GM18505 (cell line): Measurements from ENCODE around the gene ABHD8.

Source experiments
- ATAC-seq: cut with Tn5 transposase; IDR thresholded peaks from one replicate; pipeline ENCODE4 v1.9.1; 2021; ENCODE audit not compliant: unreplicated experiment
- POLR2A ChIP-seq: IDR thresholded peaks from 4 replicates; pipeline ENCODE4 v1.6.1; 2011; ENCODE audit warnings: borderline replicate concordance; ENCODE audit not compliant: insufficient read depth, insufficient read length; ENCODE audit errors: extremely low read depth

Gene ABHD8

DNA sequence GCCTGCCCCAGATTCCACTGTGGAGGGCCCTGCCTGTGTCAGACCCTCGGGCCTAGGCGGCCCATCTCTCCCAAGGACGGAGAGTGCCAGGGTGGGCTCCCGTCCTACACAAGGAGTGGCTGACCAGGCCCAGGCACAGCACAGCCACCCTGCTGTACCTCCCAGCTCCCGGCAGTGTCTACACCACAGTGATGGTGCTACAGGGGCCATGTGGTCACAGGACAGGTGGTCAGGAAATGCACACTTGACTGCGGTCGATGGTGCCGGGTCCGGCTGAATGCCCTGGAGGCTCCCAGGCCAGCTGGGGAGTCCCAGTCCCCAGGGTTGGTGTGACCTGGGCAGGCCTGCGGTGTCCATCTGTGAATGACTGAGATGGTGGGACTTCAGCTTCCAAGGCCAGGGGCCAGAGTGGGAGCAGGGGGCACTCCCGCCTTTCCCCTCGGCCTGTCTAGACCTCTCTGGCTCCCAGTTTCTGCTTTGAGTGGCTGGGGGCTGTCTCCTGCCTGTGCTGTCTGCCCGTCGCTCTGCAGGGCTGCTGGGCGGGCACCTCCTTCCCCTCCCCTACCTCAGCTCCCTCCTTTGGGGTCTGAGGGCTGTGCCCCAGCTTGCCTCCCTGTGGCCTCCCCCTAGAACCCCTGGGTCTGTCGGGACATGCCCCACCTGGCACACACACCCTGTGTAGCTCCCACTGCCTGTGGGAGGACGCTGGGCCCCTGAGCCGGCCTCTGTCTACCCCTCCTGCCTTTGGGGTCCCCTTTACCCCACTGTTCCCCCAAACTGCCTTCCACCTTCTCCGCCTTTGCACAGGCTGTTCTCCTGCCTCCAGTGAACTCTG, 18.6 kb upstream of the ABHD8 start:
- ATAC-seq, result no peak
- TF ChIP-seq POLR2A, result no peak

DNA sequence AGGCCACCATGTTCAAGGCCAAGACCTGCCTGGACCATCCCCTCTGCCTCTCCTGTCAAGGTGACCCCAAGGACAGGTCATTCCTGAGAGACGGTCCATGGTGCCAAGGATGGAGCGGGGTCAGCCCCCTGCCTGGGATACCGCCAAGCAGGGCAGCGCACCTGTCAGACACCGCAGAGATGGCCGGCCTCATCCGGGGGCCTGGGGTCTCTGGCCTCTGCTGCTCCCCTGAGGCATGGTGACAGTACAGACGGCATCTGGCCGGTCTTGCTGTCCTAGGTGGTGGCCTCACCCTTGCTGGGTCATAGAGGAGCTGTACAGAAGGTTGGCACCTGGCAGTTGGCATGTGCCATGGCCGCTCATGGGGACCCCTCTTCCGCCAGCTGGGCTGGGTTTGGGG, 17.2 kb upstream of the ABHD8 start:
- TF ChIP-seq POLR2A, result no peak
- no peak for ATAC-seq

DNA sequence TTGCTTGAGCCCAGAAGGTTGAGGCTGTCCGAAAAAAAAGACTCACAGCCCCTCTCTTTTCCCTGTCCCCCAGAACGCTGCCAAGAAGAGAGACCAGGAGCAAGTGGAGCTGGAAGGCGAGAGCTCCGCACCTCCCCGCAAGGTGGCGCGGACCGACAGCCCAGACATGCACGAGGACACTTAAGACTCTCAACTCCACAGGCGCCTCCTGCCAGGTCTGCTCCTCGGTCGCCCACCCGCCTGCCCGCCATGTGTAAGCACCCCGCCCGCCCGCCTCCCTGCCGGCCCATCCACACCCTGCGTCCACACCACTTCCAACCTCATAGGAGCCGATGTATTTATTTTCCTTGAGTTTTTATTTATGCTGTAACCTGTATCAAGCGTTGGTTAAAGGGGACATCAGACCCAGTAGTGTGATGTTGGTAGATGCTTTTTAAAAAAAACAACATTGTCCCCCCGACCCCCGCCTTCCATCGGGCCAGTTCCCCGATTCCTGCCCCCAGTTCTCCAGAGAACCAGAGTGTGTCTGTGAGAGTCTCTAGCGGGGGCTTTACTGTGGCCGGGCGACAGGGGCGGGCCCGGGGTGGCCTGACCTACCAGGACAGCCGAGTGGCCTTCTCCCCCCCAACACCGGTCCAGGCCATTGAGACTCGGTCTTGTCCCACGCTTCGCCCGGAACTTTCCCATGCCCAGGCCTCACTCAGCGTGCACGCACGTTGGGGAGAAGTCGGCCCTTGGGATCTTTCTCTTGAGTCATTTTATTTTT, 16.4 kb upstream of the ABHD8 start:
- ATAC-seq, result no peak
- TF ChIP-seq POLR2A, result no peak

DNA sequence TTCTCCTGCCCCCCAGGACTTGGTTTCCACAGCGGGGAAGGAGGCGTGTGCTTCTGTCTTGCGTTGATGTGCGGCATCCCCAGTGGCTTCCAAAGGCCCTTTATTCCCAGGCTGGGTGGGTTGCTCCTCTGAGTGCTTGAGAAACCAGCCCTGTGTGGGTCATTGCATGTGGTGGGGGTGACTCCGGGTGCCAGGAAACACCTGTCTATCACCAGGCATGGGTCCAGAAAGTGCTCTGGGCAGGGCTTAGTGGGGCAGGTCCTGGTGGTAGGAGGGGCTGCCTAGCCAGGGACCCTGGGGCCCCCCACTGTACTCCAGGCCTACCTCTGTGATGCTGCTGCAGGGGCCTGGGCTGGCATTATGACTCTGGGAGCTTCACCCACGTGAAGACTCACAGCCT, 15.7 kb upstream of the ABHD8 start:
- no peak for TF ChIP-seq POLR2A
- ATAC-seq, result no peak

DNA sequence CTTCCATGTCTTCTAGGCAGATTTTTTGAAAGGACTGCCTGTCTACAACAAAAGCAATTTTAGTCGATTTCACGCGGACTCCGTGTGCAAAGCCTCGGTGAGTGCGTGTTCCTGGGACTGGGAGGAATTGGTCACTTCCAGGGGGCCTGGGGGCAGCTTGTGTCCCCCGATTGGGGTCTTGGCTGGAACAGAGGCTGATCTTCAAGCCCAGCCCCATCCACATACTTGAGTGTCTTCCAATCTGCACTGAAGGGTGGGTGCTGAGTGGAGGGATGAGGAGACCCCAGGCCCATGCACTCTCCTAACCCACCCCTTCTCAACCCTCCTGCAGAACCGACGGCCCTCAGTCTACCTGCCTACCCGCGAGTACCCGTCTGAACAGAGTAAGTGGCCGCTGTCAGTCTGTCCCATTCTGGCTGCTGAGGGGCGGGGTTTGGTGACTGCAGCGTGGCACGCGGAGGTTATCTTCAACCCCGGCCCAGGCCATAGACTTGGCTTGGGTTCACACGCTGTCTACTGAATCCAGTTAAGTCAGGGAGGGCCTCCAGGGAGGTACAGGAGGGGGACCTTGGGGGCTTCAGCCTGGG, 10.9 kb upstream of the ABHD8 start:
- no peak for TF ChIP-seq POLR2A
- ATAC-seq, result no peak

DNA sequence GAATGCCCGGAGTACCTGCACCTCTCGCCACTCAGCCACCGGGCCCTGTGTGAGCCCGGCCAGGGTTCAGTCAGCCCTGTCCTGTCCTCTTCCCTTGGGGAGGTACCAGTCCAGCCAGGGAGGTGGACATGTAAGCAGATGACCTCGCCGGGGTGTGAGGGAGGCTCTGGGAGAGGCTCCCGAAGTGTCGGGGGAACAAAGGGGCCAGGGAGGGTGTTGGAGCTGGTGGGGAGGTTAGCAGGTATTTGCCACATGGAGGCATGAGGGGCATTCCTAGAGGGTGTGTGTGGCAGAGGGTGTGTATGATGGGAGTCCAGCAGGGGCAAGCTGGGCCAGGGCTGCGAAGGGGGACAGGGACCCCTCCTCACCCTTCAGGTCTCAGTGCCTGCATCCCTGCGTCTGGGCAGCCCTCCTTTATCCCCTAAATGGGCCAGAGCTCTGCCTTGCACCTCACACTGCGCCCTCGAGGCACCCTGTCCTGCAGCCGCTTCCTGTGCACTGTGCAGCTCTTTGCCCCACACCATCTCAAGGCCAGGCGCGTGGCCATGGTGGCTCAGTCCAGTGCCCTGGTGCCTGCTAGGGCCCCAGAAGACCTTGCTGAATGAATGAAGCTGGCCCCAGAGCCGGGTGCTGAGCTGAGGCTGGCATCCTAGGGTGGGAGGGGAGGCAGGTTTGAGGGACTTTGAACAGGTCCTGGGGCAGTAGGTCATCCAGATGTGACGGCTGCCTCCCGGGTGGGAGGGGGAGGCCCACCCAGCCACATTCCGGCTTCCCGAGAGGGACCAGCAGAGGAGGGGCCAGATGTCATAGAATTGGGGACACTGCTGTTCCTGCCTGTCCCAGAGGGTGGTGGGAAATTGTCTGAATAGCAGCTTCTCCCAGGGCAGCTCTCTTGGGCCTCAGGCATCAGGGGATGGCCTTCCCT, 9.2 kb upstream of the ABHD8 start:
- TF ChIP-seq POLR2A, result no peak
- no peak for ATAC-seq

DNA sequence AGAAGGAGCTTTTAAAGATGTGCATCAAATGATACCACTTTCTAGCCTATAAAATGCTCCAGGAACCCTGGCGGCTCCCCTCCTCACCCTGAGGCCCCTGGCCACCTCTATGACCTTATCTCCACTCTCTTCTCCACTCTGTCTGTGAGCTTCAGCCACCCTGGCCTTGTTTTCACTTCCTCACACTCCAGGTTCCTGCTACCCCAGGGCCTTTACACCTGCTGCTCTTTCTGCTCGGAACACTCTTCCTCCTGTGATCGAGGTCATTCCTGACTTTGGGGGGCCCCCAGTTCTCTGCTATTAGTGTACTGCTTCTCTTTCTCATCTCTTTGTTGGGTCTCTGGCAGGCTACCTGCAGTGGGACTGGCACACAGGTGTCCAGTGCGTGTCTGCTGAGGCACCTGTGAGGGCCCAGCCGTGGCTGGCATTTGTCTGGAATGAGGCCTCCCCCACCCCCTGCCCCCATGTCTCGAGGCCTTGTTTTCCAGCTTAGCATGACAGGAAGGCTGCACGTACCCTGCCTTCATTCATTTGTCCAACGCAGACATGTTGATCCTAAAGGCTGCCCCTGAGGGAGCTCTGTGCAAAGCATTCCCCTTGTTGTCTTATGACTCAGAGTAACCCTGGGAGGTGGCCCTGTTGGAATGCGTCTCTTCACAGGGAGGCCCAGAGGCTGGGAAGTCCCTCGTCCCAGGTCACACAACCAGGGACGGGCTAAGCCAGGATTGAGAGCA, 8.4 kb upstream of the ABHD8 start:
- no peak for ATAC-seq

DNA sequence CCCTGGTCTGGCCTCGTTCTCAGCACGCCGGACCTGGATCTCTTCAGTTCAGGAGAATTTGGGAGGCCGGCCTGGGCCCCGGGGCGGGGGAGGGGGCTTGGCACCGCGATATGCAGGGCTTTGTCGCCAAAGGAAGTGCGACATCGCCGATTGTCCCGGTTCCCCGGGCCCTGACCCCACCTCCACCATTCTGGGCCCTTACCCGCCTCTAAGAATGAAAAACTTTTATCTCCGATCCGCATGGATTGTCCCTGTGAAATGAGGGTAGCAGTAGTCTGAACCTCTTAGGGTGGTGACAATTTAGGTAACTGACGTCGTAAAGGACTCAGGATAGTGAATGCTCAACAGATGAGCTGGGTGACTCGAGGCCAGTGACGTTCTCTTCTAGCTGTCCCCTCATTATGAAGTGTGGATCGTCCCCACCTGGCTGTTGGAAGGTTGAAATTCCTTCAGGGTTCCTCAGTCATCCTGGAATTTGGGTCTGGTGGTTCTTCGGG, 6.8 kb upstream of the ABHD8 start:
- ATAC-seq, result no peak

More for the DNA sequence above, 8.4 kb upstream of the ABHD8 start:
- no peak for TF ChIP-seq POLR2A

DNA sequence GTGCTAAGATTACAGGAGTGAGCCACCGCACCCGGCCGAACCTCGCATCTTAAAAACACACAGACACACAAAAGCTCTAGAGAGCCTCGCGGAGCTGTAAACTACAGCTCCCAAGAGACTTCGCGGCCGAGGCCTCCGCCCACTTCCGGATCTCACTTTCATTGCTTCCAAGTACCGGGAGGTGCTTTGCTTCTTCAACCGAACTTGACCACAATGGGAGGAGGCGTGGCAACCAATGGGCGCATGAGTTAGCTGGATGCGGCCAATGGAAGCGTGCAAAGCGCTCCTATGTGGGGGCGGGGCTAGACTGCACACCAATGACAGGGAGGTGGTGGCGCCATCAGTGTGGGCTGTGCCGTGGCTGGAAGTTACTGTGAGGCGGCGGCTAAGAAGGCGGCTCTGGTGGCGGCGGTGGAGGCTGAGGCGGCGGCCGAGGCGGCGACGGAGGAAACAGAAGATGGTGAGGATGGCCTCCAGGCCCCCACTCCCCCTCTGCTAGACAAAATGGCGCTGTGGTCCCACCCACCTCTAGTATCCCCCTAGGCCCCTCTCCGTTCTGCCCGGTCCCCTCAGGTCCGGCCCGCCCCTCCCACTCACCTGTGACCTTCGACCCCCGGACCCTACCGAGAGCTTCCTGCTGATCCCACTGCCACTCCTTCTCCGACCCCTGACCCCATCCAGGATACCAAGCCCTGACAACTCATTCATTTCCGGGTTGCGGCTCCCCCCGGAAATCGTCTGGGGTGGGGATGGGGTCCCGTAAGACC, 6.2 kb upstream of the ABHD8 start, which contains the start of gene DDA1:
Gene DDA1, plus strand, starts transcription at position 366 of the 767 bp plus-strand sequence. Its CDS starts 92 bp downstream, at position 458.
- peak; percentile 76 for TF ChIP-seq POLR2A
- peak; percentile 48 for ATAC-seq

More for the DNA sequence above, 6.8 kb upstream of the ABHD8 start:
- TF ChIP-seq POLR2A, result no peak

DNA sequence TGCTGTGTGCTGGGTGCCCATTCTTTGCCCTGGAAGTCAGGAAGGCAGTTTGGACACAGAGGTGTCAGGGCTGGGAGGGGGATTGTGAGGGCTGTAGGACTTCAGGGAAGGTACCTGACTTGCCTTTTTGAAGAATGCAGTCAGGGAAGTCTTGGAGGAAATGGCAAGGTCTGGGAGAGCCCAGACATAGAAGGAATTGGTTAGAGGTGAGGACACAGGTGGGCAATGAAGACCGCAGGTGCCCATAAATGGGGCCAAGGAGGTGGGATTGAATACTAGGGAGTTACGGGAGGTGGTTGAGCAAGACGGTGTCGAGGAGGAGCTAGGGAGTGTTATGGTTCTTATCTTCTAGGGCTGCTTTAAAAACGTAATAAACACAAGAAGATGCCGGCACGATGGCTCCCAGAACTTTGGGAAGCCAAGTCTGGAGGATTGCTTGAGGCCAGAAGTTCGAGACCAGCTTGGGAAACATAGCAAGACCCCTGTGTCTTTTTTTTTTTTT, 4.7 kb upstream of the ABHD8 start:
- no peak for ATAC-seq
- no peak for TF ChIP-seq POLR2A

DNA sequence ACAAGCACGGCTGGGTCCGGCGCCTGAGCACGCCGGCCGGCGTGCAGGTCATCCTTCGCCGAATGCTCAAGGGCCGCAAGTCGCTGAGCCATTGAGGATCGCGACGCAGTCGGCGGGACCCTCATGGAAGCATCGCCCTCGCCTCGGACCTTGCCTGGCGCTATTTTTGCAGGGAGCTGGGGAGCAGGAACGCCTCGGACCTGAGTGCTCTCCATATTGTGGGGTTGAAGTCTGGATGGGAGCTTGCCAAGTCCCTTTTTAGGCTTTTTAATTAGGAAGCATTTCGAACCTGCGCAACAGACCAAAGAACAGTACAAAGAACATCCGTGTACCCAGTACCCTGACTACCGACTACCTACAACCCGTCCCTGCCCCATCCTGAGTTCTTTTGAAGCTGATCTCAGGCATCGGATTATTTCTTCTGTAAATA, 3.1 kb upstream of the ABHD8 start:
- no peak for ATAC-seq
- no peak for TF ChIP-seq POLR2A
